Stimulated activated CD4-positive, alpha-beta T cell treated with anti-CD3 and anti-CD28 coated beads, Interleukin-1b, Interleukin-23, amount 100 ng/mL, for 1 hour (primary cell): ENCODE measurements around the gene TPCN2.
"Not testable (repeated sequence)": the region's sequence is repeated elsewhere in the genome, so short reads cannot be mapped to it uniquely, and the experiment has no call there.

Experiments
- DNase-seq, 2 donors: peaks; one replicate each; pipeline ENCODE4 v3.0.0-alpha.2; 2020; ENCODE audit warnings: low read depth in 2 of 2

TPCN2 gene

DNA sequence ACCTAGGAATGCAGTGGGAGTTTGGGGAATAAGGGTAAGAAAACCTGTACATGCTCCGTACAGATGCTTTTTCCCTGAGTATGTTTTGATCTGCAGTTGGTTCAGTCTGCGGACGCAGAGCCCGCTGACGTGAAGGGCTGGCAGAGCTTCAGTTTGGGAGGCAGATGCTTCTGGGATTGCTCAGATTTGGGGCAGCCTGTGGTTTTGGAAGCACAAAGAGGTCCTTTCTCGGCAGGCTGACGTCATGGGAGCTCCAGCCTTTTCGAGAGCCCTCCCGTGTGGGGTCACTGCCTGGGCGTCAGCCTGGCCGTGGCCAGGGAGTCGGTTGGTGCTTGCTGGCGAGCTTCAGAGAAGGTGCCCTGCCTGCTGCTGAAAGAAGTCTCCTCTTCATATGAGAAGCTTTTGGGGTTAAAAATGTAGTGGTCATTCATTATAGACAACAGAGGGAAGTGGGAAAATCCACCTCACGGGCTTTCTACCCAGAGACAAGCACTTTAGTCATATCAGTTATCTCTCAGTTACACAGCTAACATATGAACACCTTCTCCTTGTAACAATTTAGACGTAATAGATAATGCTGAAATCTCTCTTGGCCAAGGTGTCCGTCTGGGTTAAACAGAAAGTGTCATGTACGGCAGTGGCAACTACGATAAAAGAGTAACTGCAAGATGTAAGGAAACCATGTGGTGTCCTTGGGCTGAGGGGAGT is 26.8 kb downstream of the TPCN2 start:
- DNase-seq: no peak

DNA sequence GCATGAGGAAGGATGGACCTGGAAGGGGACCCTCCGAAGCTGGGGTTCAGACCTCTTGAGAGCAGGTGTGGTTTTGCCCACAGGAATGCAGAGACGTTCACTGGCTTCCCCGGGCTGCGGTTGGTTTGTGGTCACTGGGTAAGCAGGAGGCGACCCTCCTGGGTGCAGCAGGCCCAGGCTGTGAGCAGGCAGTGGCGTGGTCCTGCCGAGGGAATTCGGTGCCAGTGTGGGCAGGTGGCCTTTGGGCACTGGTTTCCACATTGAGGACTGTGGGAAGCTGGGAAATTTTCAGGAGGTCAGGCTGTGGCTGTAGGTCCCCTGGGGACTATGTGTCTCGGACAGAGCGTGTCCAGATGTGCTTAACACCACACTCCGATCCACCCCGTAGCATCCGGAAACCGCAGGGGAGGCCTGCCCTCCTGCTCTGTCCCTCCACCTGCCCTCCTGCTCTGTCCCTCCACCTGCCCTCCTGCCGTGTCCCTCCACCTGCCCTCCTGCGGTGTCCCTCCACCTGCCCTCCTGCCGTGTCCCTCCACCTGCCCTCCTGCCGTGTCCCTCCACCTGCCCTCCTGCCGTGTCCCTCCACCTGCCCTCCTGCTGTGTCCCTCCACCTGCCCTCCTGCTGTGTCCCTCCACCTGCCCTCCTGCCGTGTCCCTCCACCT is 27.5 kb downstream of the TPCN2 start:
- DNase-seq: no peak

DNA sequence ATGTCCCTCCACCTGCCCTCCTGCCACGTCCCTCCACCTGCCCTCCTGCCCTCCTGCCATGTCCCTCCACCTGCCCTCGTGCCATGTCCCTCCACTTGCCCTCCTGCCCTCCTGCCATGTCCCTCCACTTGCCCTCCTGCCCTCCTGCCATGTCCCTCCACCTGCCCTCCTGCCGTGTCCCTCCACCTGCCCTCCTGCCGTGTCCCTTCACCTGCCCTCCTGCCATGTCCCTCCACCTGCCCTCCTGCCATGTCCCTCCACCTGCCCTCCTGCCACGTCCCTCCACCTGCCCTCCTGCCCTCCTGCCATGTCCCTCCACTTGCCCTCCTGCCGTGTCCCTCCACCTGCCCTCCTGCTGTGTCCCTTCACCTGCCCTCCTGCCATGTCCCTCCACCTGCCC is 28.2 kb downstream of the TPCN2 start:
- DNase-seq: not testable (repeated sequence)

DNA sequence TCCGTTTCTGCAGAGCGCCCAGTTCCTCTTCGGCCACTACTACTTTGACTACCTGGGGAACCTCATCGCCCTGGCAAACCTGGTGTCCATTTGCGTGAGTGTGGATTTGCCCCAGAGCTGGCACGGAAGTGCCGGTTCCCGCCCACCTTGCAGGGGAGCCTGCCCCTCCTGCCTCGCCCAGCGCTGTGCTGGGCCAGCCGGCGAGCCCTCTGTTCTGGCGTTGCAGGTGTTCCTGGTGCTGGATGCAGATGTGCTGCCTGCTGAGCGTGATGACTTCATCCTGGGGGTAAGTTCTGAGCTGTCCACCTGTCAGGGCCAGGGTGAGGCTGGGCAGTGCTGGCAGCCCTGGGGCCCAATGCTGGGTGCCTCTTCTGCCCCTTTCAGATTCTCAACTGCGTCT is 29.8 kb downstream of the TPCN2 start:
- DNase-seq: no peak

DNA sequence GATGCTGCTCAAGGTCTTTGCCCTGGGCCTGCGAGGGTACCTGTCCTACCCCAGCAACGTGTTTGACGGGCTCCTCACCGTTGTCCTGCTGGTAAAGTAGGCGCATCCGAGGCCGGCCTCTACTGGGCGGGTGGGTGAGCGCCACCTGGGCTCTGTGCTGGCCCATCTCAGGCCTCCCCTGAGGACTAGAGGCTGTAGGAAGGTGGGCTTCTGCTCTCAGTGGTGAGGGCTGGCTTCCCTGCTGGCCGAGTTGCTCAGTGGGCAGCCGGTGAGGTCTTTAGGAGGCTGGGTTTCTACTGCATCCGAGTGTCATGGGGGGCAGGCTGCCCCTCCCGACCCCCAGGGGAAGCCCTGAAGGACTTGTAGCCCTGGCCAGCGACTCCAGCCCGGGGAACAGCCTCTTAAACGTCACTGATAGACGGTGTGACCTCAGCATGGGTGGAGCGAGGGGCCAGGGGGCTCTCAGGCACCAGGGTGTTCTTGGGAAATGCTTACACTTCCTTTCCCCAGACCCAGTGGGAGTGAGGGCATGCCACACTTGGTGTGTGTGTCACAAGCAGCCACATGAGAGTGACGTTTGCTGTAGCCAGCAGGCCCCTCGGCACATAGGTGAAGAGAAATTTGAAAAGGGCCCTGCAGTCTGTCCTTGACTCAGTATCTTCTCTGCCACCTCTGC is 30.3 kb downstream of the TPCN2 start:
- DNase-seq: no peak

DNA sequence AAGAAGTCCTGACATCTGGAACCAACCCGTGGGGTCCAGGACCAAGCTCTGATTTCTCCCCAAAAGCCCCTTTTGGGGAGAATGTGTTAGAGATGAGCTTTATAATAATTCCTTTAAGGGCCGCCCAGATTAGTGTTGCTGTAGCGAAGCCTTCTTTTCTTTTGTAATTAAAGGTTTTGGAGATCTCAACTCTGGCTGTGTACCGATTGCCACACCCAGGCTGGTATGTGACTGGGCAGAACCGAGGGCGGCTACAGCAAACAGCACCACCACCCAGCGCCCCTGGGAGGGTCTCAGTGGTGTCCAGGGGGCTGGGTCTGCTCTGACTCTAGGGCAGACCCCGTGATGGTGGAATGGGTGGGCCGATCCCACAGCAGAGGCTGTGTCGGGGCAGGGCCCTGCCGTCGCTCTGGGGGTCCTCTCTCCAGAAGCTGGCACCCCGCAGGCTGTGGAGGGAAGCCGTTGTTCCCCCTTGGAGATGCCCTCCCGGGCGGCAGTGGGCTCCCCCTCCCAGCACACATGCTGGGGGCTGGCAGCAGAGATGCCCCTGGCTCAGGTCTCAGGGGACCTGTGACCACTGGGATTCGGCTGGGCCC is 31.0 kb downstream of the TPCN2 start:
- no peak for DNase-seq

DNA sequence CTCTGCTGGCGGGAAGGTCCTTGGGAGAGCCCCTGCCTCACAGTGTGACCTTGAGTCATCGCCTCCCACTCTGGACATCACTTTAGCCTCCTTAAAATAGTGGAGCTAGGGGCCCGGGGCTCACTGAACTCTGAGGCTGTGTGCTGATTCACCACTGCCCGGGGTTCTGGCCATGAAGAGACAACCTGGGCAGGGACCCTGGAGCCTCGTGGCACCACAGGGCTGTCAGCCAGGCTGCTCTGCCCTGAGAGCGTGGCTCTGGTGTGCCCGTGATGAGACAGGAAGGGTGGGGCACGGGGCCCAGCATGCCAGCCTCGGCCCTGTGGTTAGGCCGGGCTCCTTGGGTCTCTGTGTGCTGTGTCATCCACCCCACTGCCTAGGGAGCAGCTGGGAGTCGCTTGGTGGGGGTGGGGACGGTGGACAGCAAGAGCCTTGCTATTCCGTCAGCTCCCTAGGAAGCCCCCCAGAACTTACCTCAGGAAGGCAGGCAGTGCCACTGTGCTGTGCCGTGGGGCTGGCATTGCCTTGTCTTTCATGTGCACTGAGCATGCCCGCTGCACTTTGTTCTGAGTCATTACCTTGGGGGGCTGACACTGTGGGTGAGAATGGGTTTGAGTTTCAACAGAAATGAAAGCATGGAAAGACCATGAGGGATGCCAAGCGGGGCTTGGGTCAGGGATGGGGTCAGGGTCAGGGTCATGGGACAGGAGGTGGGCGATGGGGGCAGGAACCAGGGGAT is 31.7 kb downstream of the TPCN2 start:
- no peak for DNase-seq

DNA sequence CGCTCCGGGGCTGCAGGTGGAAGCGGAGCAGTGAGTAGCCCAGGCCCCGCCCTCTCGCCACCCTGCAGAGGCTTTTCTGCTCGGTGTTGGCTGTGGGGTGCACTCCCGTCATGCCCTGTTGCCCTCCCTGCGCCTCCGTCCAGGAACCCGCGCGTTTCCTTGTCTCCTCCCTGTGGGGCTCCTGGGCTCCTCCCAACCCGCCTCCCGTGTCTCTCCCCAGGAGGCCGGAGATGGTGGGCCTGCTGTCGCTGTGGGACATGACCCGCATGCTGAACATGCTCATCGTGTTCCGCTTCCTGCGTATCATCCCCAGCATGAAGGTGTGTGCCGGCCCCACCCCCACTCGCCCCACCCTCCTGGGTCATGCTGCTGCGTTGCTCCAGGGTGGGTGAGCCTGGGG is 32.4 kb downstream of the TPCN2 start:
- no peak for DNase-seq

DNA sequence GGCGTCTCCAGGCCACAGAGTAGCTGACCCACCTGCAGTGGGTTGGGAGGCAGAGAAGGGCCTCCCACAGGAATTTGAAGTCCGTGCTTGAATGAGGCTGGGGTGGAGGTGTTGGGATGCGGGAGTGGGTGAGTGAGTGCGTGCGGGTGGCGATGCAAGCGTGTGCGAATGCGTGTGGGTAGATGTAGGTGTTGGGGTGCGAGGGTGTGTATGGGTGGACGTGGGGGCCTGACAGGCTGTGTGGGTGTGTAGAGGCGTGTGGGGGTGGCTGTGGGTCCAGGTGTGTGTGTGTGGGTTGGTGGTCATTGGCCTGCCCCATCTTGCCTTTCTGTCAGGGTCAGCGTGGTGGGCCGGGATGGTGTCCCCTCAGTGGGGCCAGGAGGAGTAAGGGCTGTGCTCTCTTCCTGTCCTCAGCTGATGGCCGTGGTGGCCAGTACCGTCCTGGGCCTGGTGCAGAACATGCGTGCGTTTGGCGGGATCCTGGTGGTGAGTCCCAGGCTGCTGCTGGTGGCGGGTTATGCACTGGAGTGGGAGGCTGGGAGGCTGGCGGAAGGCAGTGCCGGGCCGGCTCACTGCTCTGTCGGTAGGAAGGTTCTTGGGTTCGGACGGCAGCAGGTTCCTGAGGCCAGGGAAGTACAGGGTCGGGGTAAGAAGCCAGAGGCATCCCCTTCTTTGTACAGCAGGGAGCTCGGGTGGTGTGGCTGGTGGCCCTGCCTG is 35.0 kb downstream of the TPCN2 start:
- DNase-seq: no peak

DNA sequence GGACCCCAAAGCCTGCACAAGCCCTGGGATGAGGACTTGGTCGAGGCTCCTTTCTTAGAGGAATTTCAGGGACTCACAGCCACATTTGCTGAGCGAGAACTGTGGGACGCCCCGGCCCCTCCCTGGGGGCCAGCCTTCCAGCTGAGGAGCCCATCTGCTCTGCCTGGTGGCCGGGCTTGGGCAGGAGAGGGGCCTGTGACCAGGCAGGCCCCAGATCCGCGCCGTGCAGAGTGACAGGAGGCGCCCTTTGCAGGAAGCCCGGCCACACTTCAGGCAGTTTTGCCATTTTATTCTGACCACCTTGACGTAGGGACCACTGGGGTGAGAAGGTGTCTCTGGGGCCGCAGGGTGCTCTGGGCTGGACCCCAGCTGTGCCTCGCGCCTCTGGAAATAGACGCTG is 35.6 kb downstream of the TPCN2 start:
- no peak for DNase-seq

DNA sequence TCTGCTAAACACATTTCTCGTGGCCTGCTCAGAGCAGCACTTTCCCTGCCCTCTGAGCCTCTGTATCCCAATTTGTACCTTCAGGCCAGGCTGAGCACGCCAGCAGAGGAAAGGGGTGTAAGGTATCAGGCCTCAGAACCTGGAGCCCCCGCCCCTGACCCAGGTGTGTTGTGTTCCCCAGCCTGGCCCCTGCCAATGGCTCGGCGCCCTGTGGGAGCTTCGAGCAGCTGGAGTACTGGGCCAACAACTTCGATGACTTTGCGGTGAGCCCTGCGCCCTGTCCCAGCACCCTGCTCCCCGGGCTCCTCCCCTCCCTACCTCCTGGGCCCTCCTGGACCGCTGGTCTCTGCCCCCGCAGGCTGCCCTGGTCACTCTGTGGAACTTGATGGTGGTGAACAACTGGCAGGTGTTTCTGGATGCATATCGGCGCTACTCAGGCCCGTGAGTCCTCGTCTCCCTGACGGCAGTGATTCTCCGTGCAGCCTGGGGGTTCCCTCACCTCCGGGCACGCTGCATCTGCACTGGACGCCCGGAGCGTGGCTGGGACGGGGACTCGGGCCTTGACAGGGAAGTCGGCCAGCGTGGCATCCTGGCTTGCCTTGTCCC is 36.9 kb downstream of the TPCN2 start:
- no peak for DNase-seq

DNA sequence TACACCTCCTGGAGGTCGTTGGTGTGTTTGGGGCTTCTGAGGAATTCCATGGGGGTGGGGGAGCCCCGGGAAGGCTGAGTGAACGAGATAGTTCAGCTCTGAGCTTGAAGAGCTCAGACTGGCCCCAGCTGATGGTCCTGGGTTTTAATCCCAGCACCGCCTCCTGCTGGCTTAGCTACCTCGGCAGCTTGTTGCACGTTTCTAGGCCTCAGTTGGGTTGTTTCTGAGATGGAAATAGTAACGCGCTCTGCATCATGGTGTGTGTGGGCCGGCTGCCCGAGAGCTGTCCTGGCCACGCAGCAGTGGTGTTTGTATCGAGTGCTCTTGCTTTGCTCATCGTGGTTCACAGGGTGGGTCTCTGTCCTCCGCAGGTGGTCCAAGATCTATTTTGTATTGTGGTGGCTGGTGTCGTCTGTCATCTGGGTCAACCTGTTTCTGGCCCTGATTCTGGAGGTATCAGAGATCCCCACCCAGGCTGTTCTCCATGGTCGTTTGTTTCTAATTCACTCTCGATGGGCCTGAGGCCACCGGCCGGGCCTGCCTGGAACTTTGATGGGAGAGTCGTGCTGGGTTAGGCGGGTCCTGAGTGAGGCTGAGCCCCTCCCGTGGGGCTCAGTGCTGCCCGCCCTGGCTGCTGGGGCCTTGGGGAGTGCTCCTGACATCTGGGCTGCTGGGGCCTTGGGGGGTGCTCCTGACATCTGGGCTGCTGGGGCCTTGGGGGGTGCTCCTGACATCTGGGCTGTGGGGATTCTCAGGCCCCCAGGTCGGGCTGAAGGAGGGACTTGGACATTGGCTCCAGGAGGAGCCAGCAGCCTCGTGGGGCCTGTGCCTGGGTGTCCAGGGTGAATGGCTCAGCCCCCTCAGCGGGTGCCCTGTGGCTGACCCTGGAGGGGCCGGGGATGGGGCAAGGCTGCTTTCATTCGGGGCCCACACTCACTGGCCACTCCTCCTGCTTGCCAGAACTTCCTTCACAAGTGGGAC is 37.7 kb downstream of the TPCN2 start:
- DNase-seq: no peak

DNA sequence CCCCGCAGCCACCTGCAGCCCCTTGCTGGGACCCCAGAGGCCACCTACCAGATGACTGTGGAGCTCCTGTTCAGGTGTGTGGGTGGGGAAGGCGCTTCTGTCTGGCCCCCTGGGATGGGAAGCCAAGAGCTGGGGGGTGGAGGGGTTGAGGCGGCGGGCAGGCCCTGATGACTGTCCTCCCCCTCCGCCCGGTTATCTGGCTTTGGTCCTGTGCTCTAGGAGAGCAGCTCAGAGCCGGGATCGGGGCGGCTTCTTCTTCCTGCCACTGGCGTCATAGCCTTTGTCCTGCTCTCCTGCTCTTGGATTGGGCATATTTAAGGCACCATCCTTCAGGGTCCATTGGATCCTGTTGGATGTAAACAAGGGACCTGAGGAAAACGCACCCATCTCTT is 38.4 kb downstream of the TPCN2 start:
- DNase-seq: no peak

DNA sequence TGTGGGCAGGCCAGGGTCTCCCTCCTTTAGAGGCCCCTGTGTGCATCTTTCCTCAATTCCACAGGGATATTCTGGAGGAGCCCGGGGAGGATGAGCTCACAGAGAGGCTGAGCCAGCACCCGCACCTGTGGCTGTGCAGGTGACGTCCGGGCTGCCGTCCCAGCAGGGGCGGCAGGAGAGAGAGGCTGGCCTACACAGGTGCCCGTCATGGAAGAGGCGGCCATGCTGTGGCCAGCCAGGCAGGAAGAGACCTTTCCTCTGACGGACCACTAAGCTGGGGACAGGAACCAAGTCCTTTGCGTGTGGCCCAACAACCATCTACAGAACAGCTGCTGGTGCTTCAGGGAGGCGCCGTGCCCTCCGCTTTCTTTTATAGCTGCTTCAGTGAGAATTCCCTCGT is 39.1 kb downstream of the TPCN2 start:
- no peak for DNase-seq

DNA sequence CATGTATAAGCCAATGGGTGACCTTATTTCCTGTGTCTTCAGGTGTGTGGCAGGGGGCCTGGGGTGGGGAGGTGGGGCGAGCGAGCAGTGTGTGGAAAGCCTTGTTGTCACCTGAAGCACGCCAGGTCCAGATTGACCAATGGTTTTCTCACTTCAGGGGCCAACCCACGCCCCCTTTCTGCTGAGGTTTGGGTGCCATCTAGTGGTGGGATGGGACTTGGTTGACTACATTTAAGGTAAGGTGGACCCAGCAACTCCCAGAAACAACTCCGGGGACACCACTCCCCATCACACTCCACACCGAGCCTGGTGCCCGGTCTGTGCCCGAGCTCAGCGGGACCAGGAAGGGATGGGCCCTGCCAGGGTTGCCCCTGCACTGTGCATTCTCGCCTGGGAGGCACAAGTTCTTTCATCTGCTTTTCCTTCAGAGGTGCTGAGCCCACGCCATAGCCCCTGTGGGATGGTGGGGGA is 40.0 kb downstream of the TPCN2 start:
- DNase-seq: peak in 1 of 2 donors; percentile 33

DNA sequence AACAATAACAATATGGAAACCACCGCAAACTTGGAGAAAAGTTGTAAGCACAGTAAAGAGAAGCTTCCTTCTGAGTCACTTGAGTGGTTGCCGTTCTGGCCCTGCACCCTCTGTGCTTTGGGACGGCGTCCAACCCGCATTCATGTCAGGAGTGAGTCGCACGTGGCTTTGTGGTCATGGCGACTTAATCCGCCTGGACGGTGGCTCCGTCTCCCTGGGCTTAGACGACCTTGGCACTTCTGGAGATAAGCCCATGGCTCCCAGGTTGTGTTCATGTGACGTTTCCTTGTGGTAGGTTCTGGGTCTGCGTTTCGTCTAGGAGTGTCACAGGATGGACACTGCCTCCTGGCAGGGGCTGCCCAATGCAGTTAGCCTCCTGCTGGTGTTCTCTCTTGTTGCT is 40.5 kb downstream of the TPCN2 start:
- DNase-seq: no peak

DNA sequence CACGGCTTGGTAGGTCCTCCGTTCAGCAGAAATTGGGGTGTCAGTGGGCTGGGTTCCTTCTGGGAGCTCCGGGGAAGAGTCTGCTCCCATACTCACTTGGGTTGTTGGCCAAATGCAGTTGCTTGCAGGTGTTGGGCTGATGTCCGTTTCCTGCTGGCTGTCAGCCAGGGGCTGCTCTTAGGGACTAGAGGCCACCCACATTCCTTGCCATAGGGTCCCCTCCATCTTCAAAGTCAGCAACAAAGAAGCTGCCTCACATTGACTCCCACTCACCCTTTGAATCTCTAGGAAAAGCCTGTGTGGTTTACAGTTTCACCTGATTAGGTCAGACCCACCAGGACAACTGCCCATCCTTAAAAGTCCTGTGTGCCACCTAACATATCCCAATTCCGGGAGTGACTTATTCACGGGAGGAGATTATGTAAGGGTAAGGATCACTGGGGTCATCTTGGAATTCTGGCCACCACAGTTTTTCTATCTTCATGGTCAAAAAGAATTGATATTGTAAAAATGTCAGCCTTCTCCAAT is 43.0 kb downstream of the TPCN2 start:
- DNase-seq: no peak

DNA sequence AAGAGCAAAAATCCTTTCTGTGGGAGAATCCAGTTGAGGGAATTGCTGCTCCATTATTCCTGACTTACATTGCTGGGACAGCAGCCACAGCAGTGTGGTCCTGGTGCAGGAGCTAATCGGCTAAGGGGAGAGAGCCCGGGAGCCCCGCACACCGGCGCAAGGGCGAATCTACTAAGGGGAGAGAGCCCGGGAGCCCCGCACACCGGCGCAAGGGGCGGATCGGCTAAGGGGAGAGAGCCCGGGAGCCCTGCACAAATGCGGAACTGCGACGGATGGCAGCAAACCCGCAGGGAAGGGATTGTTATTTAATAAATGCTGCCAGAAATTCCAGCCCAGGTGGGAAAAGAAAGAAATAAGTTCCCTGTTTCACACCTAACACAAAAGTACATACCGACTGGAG is 43.5 kb downstream of the TPCN2 start:
- no peak for DNase-seq

DNA sequence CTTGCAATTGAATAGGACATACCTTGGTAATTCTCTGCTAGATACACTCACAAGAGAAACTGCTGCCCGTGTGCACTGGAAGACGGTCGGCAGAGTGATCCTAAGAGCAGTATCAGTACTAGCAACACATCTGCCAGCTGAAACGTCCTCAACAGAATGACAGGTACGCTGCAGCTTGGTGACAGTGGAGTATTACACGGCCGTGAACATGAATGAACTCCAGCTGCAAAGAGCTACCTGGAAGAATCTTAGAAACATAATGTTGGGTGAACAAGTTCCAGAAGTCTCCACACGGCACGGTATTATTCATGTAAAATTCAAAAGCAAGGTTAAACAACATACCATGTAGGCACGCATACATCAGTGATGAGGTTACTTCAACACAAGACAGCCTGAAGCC is 44.4 kb downstream of the TPCN2 start:
- DNase-seq: no peak
